Measurements from ENCODE around the gene CIRBP. TPM values are rescaled to one million over a fixed set of nuclear protein-coding genes. Genes with fewer than 3 reads are reported as not detected.

Gene CIRBP
- total RNA-seq, 1 donor: 380 TPM

DNA sequence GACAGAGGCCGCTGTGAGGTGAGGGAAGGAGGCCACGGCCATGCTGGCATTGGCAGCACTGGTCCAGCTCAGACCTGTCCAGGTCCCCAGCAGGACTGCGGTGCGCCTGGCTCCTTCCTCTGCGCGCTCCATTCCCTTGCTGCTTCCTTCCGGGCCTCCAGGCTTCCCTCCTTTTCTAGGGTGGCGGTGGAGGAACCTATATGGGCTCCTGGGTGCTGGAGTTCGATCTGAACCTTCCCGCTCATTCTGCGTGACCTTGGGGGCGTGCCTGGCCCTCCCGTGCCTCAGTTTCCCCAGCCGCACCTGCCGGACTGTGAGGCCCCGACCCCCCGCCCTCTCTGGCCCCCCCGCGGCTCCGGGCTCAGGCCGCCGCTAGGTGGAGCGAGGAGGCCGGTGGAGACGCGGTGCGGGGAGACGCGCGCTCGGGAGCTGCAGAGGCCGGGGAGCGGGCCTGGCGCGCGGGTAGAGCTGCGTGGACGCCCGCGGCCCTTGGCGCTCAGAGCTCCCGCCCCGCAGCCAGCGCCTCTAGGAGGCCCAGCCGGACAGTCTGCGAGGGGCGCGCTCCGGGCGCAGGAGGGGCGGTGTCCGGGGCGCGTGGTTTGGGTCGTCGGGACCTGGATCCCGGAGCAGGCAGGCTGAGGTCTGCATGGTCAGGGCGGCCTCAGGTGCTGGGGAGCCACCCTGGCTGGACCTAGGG is 46.5 kb downstream of the CIRBP start:
- H3K4me1 ChIP-seq (ENCODE audit: insufficient read depth, low read length): no peaks in the 10 kb centered on the region
- no peak overlapping the region for H3K27ac ChIP-seq (ENCODE audit: low read depth, low read length)
- H4K20me1 ChIP-seq (ENCODE audit: insufficient read depth, low read length): no peaks in the 10 kb centered on the region
- TF ChIP-seq, protein P1, sequence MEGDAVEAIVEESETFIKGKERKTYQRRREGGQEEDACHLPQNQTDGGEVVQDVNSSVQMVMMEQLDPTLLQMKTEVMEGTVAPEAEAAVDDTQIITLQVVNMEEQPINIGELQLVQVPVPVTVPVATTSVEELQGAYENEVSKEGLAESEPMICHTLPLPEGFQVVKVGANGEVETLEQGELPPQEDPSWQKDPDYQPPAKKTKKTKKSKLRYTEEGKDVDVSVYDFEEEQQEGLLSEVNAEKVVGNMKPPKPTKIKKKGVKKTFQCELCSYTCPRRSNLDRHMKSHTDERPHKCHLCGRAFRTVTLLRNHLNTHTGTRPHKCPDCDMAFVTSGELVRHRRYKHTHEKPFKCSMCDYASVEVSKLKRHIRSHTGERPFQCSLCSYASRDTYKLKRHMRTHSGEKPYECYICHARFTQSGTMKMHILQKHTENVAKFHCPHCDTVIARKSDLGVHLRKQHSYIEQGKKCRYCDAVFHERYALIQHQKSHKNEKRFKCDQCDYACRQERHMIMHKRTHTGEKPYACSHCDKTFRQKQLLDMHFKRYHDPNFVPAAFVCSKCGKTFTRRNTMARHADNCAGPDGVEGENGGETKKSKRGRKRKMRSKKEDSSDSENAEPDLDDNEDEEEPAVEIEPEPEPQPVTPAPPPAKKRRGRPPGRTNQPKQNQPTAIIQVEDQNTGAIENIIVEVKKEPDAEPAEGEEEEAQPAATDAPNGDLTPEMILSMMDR (IDR thresholded peaks at IDR 0.05; ENCODE audit: extremely low read depth, low read depth, low read length): peak; percentile 35
- peaks cover 36% of the 10 kb centered on the region for H3K27me3 ChIP-seq (ENCODE audit: insufficient read depth, low read length)
- peak overlapping the region; percentile 37 for H3K4me3 ChIP-seq (ENCODE audit: insufficient read depth, low read length)
- no peaks in the 10 kb centered on the region for H3K9me3 ChIP-seq (ENCODE audit: low read depth, low read length)
- peak; percentile 99 for DNase-seq (ENCODE audit: insufficient read length, low spot score, missing footprints)
- H3K79me2 ChIP-seq (ENCODE audit: insufficient read depth, low read length): no peaks in the 10 kb centered on the region
- H3K36me3 ChIP-seq (ENCODE audit: insufficient read depth, low read length): no peaks in the 10 kb centered on the region
- H3K4me2 ChIP-seq (ENCODE audit: insufficient read depth, low read length): peak overlapping the region; percentile 45
- H2AFZ ChIP-seq (ENCODE audit: low read length): no peak overlapping the region

GRCh38 chr19:1316466-1316865 is 47.3 kb downstream of the CIRBP start:
- no peak overlapping the region for H3K27ac ChIP-seq (ENCODE audit: low read depth, low read length)
- H3K9me3 ChIP-seq (ENCODE audit: low read depth, low read length): no peaks in the 10 kb centered on the region
- no peaks in the 10 kb centered on the region for H3K4me1 ChIP-seq (ENCODE audit: insufficient read depth, low read length)
- no peaks in the 10 kb centered on the region for H3K79me2 ChIP-seq (ENCODE audit: insufficient read depth, low read length)
- no peak overlapping the region for H2AFZ ChIP-seq (ENCODE audit: low read length)
- H3K27me3 ChIP-seq (ENCODE audit: insufficient read depth, low read length): peaks cover 36% of the 10 kb centered on the region
- H3K4me3 ChIP-seq (ENCODE audit: insufficient read depth, low read length): no peak overlapping the region
- H4K20me1 ChIP-seq (ENCODE audit: insufficient read depth, low read length): no peaks in the 10 kb centered on the region
- TF ChIP-seq, protein P1 (IDR thresholded peaks at IDR 0.05; ENCODE audit: extremely low read depth, low read depth, low read length): no peak
- H3K4me2 ChIP-seq (ENCODE audit: insufficient read depth, low read length): no peak overlapping the region
- DNase-seq (ENCODE audit: insufficient read length, low spot score, missing footprints): no peak
- no peaks in the 10 kb centered on the region for H3K36me3 ChIP-seq (ENCODE audit: insufficient read depth, low read length)

DNA sequence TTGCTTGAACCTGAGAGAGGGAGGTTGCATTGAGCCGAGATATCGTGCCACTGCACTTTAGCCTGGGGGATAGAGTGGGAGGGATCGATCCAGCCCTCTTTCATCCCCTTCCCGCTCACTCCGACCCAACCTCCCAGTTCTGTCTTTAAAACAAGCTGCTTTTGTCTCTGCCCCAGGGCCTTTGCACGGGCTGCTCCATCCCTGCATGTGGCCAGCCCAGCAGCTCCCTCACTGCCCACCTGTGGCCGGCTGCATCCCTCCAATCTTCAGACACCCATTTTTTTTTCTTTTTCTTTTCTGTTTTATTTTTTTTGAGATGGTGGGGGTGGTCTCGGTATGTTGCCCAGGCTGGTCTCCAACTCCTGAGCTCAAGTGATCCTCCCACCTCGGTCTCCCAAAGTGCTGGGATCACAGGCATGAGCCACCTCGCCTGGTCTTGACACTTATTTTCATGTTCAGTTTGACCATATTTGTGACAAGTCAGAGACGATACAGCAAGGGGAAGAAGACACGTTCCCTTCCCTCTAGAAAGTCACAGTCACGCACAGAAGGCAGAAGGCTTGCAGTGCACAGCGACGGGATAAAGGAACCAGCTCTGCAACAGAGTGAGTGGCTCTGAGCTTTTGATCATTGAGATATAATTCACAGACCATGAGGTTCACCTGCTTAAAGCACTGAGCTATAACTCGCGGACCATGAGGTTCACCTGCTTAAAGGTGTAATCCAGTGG is 48.3 kb downstream of the CIRBP start:
- H3K4me2 ChIP-seq (ENCODE audit: insufficient read depth, low read length): no peak overlapping the region
- TF ChIP-seq, protein P1 (IDR thresholded peaks at IDR 0.05; ENCODE audit: extremely low read depth, low read depth, low read length): no peak
- no peaks in the 10 kb centered on the region for H3K9me3 ChIP-seq (ENCODE audit: low read depth, low read length)
- H3K27me3 ChIP-seq (ENCODE audit: insufficient read depth, low read length): peaks cover 36% of the 10 kb centered on the region
- H3K79me2 ChIP-seq (ENCODE audit: insufficient read depth, low read length): no peaks in the 10 kb centered on the region
- H3K4me3 ChIP-seq (ENCODE audit: insufficient read depth, low read length): no peak overlapping the region
- H3K36me3 ChIP-seq (ENCODE audit: insufficient read depth, low read length): no peaks in the 10 kb centered on the region
- no peak for DNase-seq (ENCODE audit: insufficient read length, low spot score, missing footprints)
- no peak overlapping the region for H2AFZ ChIP-seq (ENCODE audit: low read length)
- no peak overlapping the region for H3K27ac ChIP-seq (ENCODE audit: low read depth, low read length)
- no peaks in the 10 kb centered on the region for H3K4me1 ChIP-seq (ENCODE audit: insufficient read depth, low read length)
- no peaks in the 10 kb centered on the region for H4K20me1 ChIP-seq (ENCODE audit: insufficient read depth, low read length)

Data from osteoblast (primary cell).